Mesenchymal stem cell (in vitro differentiated cells and primary cell): Measurements from ENCODE around the gene PTHLH.

ENCODE experiments used
- DNase-seq: peaks from one replicate; pipeline ENCODE4 v3.0.0-alpha.2; 2013
- H2AFZ ChIP-seq: one replicate; pipeline ENCODE4 v1.6.1; 2013; ENCODE audit warnings: low read depth, mild to moderate bottlenecking, control low read depth, inconsistent platforms, low read length, moderate library complexity
- H2AK5ac ChIP-seq: 2 replicates; pipeline ENCODE4 v1.6.1; 2013; ENCODE audit warnings: low read length, moderate library complexity, mild to moderate bottlenecking, inconsistent platforms; ENCODE audit not compliant: severe bottlenecking
- H2BK120ac ChIP-seq: one replicate; pipeline ENCODE4 v1.6.1; 2013; ENCODE audit warnings: low read depth, mild to moderate bottlenecking, inconsistent platforms, low read length, moderate library complexity
- H2BK12ac ChIP-seq, 2 experiments: one replicate each; pipeline ENCODE4 v1.6.1; 2013; ENCODE audit warnings: inconsistent platforms in 2 of 2, low read length in 2 of 2, mild to moderate bottlenecking in 2 of 2, moderate library complexity in 2 of 2, control low read depth in 1 of 2
- H2BK15ac ChIP-seq: one replicate; pipeline ENCODE4 v1.6.1; 2013; ENCODE audit warnings: mild to moderate bottlenecking, low read depth, inconsistent platforms; ENCODE audit not compliant: poor library complexity, severe bottlenecking
- H2BK5ac ChIP-seq: 2 replicates; pipeline ENCODE4 v1.6.1; 2013; ENCODE audit warnings: low read depth, mild to moderate bottlenecking, low read length, control low read depth, inconsistent platforms; ENCODE audit not compliant: poor library complexity, severe bottlenecking
- H3K14ac ChIP-seq, 2 experiments: one replicate each; pipeline ENCODE4 v1.6.1; 2013; ENCODE audit warnings: inconsistent platforms in 2 of 2, low read length in 2 of 2, control low read depth in 1 of 2, mild to moderate bottlenecking in 1 of 2, moderate library complexity in 1 of 2
- H3K18ac ChIP-seq, 2 experiments: one replicate each; pipeline ENCODE4 v1.6.1; 2013; ENCODE audit warnings: inconsistent platforms in 2 of 2, low read length in 2 of 2, control low read depth in 1 of 2, low read depth in 1 of 2, mild to moderate bottlenecking in 1 of 2
- H3K23ac ChIP-seq, 2 experiments: one replicate each; pipeline ENCODE4 v1.6.1; 2013; ENCODE audit warnings: inconsistent platforms in 2 of 2, low read length in 2 of 2, mild to moderate bottlenecking in 2 of 2, moderate library complexity in 2 of 2, control low read depth in 1 of 2
- H3K27ac ChIP-seq: 2 replicates; pipeline ENCODE4 v1.5.1; 2013; ENCODE audit warnings: mild to moderate bottlenecking, moderate library complexity, low read length, control low read depth, inconsistent platforms; ENCODE audit not compliant: poor library complexity, severe bottlenecking
- H3K27me3 ChIP-seq, 2 experiments: 2 replicates each; pipeline versions ENCODE4 v1.6.1 to v1.7.0; 2013; ENCODE audit warnings: low read length in 2 of 2, mild to moderate bottlenecking in 2 of 2, moderate library complexity in 2 of 2, control low read depth in 1 of 2, inconsistent platforms in 1 of 2; ENCODE audit not compliant: control insufficient read depth in 1 of 2, insufficient read depth in 1 of 2
- H3K36me3 ChIP-seq, 2 experiments: 2 replicates each; pipeline versions ENCODE4 v1.6.1 to v1.7.0; 2013; ENCODE audit warnings: low read length in 2 of 2, control low read depth in 1 of 2, inconsistent platforms in 1 of 2, low read depth in 1 of 2, mild to moderate bottlenecking in 1 of 2; ENCODE audit not compliant: insufficient read depth in 2 of 2, control insufficient read depth in 1 of 2
- H3K4ac ChIP-seq, 2 experiments: one replicate each; pipeline ENCODE4 v1.6.1; 2013; ENCODE audit warnings: inconsistent platforms in 2 of 2, low read length in 2 of 2, mild to moderate bottlenecking in 2 of 2, moderate library complexity in 2 of 2, control low read depth in 1 of 2, low read depth in 1 of 2
- H3K4me1 ChIP-seq: 2 replicates; pipeline ENCODE4 v1.6.1; 2013; ENCODE audit warnings: low read depth, low read length, control low read depth; ENCODE audit not compliant: control insufficient read depth, insufficient read depth
- H3K4me2 ChIP-seq: 2 replicates; pipeline ENCODE4 v1.6.1; 2013; ENCODE audit warnings: low read length, mild to moderate bottlenecking, inconsistent platforms; ENCODE audit not compliant: poor library complexity, severe bottlenecking
- H3K4me3 ChIP-seq, 2 experiments: 2 replicates each; pipeline versions ENCODE4 v1.5.1 to v1.7.0; 2013; ENCODE audit warnings: low read length in 2 of 2, mild to moderate bottlenecking in 2 of 2, control low read depth in 1 of 2, low read depth in 1 of 2; ENCODE audit not compliant: insufficient read depth in 1 of 2
- H3K79me1 ChIP-seq: replicated peaks from 2 replicates; pipeline ENCODE4 v1.6.1; 2013; ENCODE audit warnings: mild to moderate bottlenecking, control low read depth, low read length, inconsistent platforms; ENCODE audit not compliant: poor library complexity, severe bottlenecking
- H3K9ac ChIP-seq: 2 replicates; pipeline ENCODE4 v1.7.0; 2013; ENCODE audit warnings: mild to moderate bottlenecking, low read length, moderate library complexity
- H3K9me3 ChIP-seq: 2 replicates; pipeline ENCODE4 v1.7.0; 2013; ENCODE audit warnings: mild to moderate bottlenecking, low read length; ENCODE audit not compliant: control insufficient read depth
- H4K8ac ChIP-seq: one replicate; pipeline ENCODE4 v1.6.1; 2013; ENCODE audit warnings: inconsistent platforms, mild to moderate bottlenecking, low read length, moderate library complexity
- H4K91ac ChIP-seq: one replicate; pipeline ENCODE4 v1.6.1; 2013; ENCODE audit warnings: mild to moderate bottlenecking, low read length, inconsistent platforms
- WGBS: methylation state at CpG from one replicate; pipeline ENCODE4 v1.1.7; 2013; ENCODE audit warnings: mixed read lengths; 5-methylcytosine and 5-hydroxymethylcytosine counted together

The PTHLH gene

GRCh38 chr12:27979145-27979544 lies 6.6 kb upstream of the PTHLH start:
- H2BK12ac ChIP-seq = no peak overlapping the region
- H2BK5ac ChIP-seq = no peak overlapping the region
- H3K4me3 ChIP-seq = no peak overlapping the region
- no peaks in the 10 kb centered on the region for H3K36me3 ChIP-seq
- H3K27ac ChIP-seq = no peak overlapping the region
- H3K27me3 ChIP-seq = peaks cover 6 to 39% of the 10 kb centered on the region in 2 experiments
- H4K8ac ChIP-seq = no peak overlapping the region
- H3K14ac ChIP-seq = no peak overlapping the region
- H3K4me2 ChIP-seq = no peak overlapping the region
- no peak overlapping the region for H3K18ac ChIP-seq
- DNase-seq = no peak
- no peak overlapping the region for H2AFZ ChIP-seq
- no peaks in the 10 kb centered on the region for H3K9me3 ChIP-seq
- H3K4me1 ChIP-seq = peaks cover 14% of the 10 kb centered on the region
- H4K91ac ChIP-seq = no peak overlapping the region
- H3K9ac ChIP-seq = no peak overlapping the region
- no peaks in the 10 kb centered on the region for H3K79me1 ChIP-seq
- no peak overlapping the region for H2BK15ac ChIP-seq
- H2AK5ac ChIP-seq = no peak overlapping the region
- H3K4ac ChIP-seq = no peak overlapping the region
- H2BK120ac ChIP-seq = no peak overlapping the region
- no peak overlapping the region for H3K23ac ChIP-seq

GRCh38 chr12:27975222-27976136 lies 2.9 kb upstream of the PTHLH start:
- H3K4me1 ChIP-seq = peaks cover 19% of the 10 kb centered on the region
- H3K4me2 ChIP-seq = peak overlapping the region; percentile 81
- no peak overlapping the region for H3K27ac ChIP-seq
- H2AK5ac ChIP-seq = no peak overlapping the region
- no peaks in the 10 kb centered on the region for H3K79me1 ChIP-seq
- no peak overlapping the region for H3K4ac ChIP-seq
- H3K14ac ChIP-seq = no peak overlapping the region
- no peak overlapping the region for H2BK5ac ChIP-seq
- peaks cover 6 to 63% of the 10 kb centered on the region in 2 experiments for H3K27me3 ChIP-seq
- H2BK12ac ChIP-seq = no peak overlapping the region
- H3K18ac ChIP-seq = no peak overlapping the region
- no peaks in the 10 kb centered on the region for H3K36me3 ChIP-seq
- H3K9ac ChIP-seq = peak overlapping the region; percentile 82
- H4K91ac ChIP-seq = no peak overlapping the region
- DNase-seq = peak; percentile 72
- 2% methylated on average over 58 of the region's 61 CpGs for WGBS
- H3K9me3 ChIP-seq = no peaks in the 10 kb centered on the region
- no peak overlapping the region for H2BK15ac ChIP-seq
- H3K4me3 ChIP-seq = peak overlapping the region; percentile 18 to 77
- no peak overlapping the region for H4K8ac ChIP-seq
- no peak overlapping the region for H2AFZ ChIP-seq
- no peak overlapping the region for H3K23ac ChIP-seq
- no peak overlapping the region for H2BK120ac ChIP-seq

DNA sequence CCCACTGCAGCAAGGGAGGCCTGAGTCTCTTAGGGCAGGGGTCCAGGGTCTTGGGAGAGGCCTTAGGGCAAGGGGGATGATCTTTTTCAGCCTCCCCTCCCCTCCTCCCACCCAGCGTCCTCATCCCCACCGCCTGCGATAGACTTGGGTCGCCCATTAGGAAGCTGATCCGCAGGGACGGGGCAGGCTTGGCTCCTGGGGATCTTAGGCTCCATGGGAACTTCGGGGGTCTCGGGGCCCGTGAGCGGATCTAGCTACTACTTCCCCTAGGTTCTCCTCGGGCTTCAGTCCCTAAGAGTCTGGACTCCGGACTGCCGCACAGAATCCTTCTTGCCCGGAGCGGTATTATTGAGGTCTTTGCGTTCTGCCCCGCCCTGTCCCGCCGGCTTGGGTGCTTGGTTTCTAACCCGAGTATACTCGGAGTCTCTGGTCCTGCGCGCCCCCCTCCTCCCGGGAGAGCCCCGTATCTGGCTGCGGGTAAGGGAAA lies 2.2 kb upstream of the PTHLH start:
- 2% methylated on average over 25 of the region's 26 CpGs for WGBS
- Histone ChIP-seq H3K14ac (no peak overlapping the region), H3K18ac (no peak overlapping the region), H3K79me1 (no peaks in the 10 kb centered on the region), H3K9me3 (no peaks in the 10 kb centered on the region), H3K23ac (peak overlapping the region in 1 of 2 experiments; percentile 70), H3K27me3 (peaks cover 6 to 63% of the 10 kb centered on the region in 2 experiments), H3K4me1 (peaks cover 25% of the 10 kb centered on the region), H2BK120ac (no peak overlapping the region), H2BK15ac (no peak overlapping the region), H2BK12ac (no peak overlapping the region), H3K4ac (no peak overlapping the region), H3K4me3 (peak overlapping the region; percentile 18 to 77), H4K91ac (no peak overlapping the region), H3K36me3 (no peaks in the 10 kb centered on the region), H2BK5ac (no peak overlapping the region), H2AFZ (no peak overlapping the region), H4K8ac (no peak overlapping the region), H3K9ac (peak overlapping the region; percentile 82), H3K4me2 (peak overlapping the region; percentile 81), H2AK5ac (no peak overlapping the region), H3K27ac (no peak overlapping the region)
- no peak for DNase-seq

DNA sequence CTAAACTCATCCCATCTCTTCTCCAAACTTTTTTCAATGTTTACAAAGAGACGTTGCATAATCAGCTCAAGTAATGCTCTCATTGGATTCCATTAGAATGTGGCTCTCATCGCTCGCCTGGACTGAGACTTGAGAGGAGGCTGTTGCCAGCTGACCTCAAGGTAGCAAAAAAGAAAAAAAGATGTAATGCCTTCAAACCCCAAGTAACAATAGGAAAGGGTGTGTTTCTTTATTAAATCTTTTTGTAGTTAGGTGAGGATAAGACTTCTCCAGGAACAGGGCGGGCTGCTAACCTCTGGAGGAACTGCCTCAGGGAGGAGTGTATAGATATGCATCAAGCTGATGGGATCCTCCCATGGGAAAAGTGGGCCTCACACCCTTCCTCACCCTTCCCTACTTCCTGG lies 956 bp upstream of the PTHLH start:
- Histone ChIP-seq H3K9me3 (no peaks in the 10 kb centered on the region), H2AFZ (no peak overlapping the region), H3K27ac (no peak overlapping the region), H3K18ac (no peak overlapping the region), H3K14ac (no peak overlapping the region), H3K79me1 (no peaks in the 10 kb centered on the region), H2BK15ac (no peak overlapping the region), H2BK120ac (no peak overlapping the region), H3K4me3 (no peak overlapping the region), H4K8ac (no peak overlapping the region), H3K27me3 (peaks cover 6 to 59% of the 10 kb centered on the region in 2 experiments), H3K36me3 (no peaks in the 10 kb centered on the region), H3K4ac (no peak overlapping the region), H3K9ac (no peak overlapping the region), H3K23ac (no peak overlapping the region), H4K91ac (no peak overlapping the region), H3K4me1 (peaks cover 32% of the 10 kb centered on the region), H3K4me2 (no peak overlapping the region), H2BK5ac (no peak overlapping the region), H2BK12ac (no peak overlapping the region), H2AK5ac (no peak overlapping the region)
- peak; percentile 44 for DNase-seq
- WGBS = 31% methylated on average over 4 of the region's 4 CpGs
